HUES6 (cell line): Measurements from ENCODE around the gene ARRDC5.
"Not testable (repeated sequence)": the region's sequence is repeated elsewhere in the genome, so short reads cannot be mapped to it uniquely, and the experiment has no call there.

Source experiments
- H3K27ac ChIP-seq: 2 replicates; pipeline ENCODE4 v1.7.0; 2013; ENCODE audit warnings: low read depth, mild to moderate bottlenecking, low read length, inconsistent platforms
- H3K27me3 ChIP-seq: 2 replicates; pipeline ENCODE4 v1.6.1; 2013; ENCODE audit warnings: low read length; ENCODE audit not compliant: control insufficient read depth, insufficient read depth
- H3K36me3 ChIP-seq: 2 replicates; pipeline ENCODE4 v1.6.1; 2013; ENCODE audit warnings: low read length; ENCODE audit not compliant: control insufficient read depth, insufficient read depth
- H3K4me1 ChIP-seq: 2 replicates; pipeline ENCODE4 v1.6.1; 2013; ENCODE audit warnings: low read length; ENCODE audit not compliant: control insufficient read depth, insufficient read depth
- H3K4me3 ChIP-seq: 2 replicates; pipeline ENCODE4 v1.5.1; 2013; ENCODE audit warnings: low read depth, low read length
- H3K9ac ChIP-seq: one replicate; pipeline ENCODE4 v1.6.1; 2013; ENCODE audit warnings: mild to moderate bottlenecking, low read length
- H3K9me3 ChIP-seq: 2 replicates; pipeline ENCODE4 v1.6.1; 2013; ENCODE audit warnings: low read depth, low read length; ENCODE audit not compliant: control insufficient read depth, insufficient read depth

Gene ARRDC5

DNA sequence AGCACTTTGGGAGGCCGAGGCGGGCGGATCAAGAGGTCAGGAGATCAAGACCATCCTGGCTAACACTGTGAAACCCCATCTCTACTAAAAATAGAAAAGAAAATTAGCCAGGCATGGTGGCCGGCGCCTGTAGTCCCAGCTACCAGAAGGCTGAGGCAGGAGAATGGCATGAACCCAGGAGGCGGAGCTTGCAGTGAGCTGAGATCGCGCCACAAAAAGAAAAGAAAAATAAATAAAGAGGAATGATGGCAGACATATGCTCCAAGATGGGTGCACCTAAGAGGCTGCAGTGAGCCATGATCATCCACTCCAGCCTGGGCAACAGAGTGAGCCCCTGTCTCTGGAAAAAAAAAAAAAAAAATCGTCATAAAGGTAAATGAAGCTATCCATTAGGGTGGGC, 56.7 kb downstream of the ARRDC5 start:
- H3K27me3 ChIP-seq, H3K4me3 ChIP-seq, H3K9me3 ChIP-seq, H3K4me1 ChIP-seq, H3K27ac ChIP-seq, H3K9ac ChIP-seq: not testable (repeated sequence)
- peaks cover 73% of the 10 kb centered on the region for H3K36me3 ChIP-seq

DNA sequence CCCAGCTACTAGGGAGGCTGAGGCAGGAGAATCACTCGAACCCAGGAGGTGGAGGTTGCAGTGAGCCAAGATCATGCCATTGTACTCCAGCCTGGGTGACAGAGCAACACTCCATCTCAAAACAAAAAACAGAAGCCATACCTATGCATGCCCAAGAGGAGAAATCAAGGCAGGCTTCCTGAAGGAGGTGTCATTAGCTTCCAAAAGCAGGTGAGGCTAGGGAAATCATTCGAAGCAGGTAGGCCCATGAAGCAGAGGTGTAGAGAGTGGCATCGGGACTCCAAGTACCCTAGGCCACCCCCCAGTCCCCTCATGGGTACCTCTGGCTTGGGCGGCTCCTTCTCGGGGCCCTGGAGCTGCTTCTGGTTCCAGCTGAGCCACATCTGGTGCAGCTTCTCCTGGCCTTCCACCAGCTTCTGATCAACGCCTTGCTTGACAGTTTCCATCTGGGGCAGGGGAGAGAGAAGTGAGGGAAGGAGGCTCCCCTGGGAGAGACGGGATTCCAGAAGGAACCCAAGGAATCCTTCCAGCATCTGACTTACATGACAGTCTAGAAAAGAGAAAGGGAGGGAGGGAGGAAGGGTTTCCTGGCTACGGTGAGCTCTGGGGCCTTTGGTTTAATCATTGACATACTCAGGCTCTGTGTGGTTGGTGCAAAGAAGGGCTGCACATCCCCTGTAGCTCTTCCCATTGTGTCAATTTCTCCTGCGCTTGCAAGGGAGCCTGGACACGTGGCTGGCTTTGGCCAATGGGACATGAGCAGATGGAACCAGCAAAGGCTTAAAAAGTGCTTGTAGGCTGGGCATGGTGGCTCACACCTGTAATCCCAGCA, 58.1 kb downstream of the ARRDC5 start:
- H3K27ac ChIP-seq, result no peak overlapping the region
- no peaks in the 10 kb centered on the region for H3K4me1 ChIP-seq
- H3K36me3 ChIP-seq, result peaks cover 75% of the 10 kb centered on the region
- H3K9ac ChIP-seq, result no peak overlapping the region
- no peak overlapping the region for H3K4me3 ChIP-seq
- H3K9me3 ChIP-seq, result no peaks in the 10 kb centered on the region
- H3K27me3 ChIP-seq, result no peaks in the 10 kb centered on the region

DNA sequence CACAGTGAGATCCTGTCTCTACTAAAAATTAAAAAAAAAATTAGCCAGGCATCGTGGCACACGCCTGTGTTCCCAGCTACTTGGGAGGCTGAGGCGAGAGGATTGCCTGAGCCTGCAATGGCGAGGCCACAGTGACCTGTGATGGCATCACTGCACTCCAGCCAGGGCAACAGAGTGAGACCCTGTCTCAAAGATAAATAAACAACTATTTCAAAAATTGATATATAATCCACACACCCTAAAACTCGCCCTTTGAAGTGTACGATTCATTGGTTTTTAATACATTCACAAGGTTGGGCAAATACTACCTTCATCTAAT, 59.1 kb downstream of the ARRDC5 start:
- Histone ChIP-seq H3K4me1 (no peaks in the 10 kb centered on the region), H3K27ac (no peak overlapping the region), H3K9me3 (no peaks in the 10 kb centered on the region), H3K4me3 (no peak overlapping the region), H3K27me3 (no peaks in the 10 kb centered on the region), H3K9ac (no peak overlapping the region), H3K36me3 (peaks cover 77% of the 10 kb centered on the region)
